CD4-positive, alpha-beta T cell treated with Interleukin-4 for 4 hours (primary cell): Measurements from ENCODE around the gene MRPS34.
"Not testable (repeated sequence)": the region's sequence is repeated elsewhere in the genome, so short reads cannot be mapped to it uniquely, and the experiment has no call there.

Experiments used
- DNase-seq: peaks from one replicate; pipeline ENCODE4 v3.0.0-alpha.2; 2020

The MRPS34 gene

DNA sequence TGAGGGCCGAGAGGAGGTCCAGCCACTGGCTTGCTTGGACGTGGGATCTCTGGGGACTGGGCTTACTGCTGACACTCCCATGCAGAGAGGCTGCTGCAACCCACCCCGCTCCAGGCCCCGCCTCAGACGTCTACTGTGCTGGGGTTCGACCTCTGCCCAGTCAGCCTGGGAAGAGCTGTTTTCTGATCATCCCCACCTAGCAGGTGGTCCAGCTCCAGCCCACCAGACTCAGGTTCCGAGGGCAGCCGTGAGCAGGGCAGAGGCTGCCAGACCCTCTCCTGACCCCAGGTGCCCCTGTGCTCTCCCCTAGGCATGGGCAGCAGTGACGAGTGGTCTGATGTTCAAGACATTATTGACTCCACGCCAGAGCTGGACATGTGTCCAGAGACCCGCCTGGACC lies 25.0 kb downstream of the MRPS34 start:
- DNase-seq: no peak

DNA sequence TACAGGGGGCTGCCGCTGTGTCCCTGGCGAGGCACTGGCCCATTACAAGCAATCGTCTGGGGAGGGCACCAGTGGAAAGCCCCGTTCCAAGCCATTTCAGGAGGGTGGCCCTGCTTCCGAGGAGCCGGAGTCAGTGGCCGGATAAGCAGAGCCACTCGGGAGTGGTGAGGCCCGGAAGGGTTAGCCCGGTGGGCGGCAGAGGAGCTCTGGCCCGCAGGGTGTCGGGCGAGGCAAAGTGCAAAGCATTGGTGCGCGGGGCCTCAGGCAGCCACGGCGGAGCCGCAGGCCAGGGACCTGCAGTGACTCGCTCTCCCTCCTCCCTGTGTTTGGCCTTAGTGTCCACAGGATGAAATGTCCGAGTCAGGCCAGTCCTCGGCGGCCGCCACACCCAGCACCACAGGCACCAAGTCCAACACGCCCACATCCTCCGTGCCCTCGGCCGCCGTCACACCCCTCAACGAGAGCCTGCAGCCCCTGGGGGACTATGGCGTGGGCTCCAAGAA lies 26.2 kb downstream of the MRPS34 start:
- DNase-seq: no peak

DNA sequence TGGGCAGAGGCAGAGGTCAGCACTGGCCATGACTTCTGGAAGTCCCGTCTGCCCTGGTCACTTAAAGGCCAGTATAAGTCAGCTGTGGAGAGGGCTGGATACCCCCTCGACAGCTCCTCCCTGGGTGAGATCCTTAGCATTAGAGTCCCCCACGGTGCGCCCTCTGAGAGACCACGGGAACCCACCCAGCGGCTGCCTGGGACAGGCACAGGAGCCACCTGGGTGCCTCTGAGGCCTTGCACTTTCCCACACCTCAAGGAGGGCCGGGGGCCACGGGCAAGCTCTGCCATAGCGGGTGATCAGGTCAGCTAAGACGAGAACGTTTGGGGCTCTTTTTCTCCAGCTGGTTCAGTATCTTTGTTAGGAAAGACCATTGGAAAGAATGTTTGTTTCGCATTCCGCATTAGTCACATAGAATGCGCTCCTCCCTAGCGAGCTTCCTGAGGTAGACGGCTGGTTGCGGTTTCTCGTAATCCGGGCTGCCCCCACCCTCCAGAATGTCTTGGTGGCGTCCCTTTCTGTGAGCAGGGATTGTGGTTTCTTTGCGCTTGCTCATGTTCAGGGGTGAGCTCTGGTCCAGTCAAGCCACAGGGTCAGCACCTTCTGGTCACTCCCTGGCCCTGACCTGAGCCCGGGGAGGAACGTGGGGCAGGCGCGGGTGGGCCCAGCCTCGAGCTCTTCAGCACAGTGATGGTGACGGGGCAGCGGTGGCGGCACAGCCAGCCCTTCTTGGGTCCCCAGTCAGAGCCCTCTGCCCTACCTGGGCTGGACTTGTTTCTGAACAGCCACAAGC lies 26.8 kb downstream of the MRPS34 start:
- DNase-seq: no peak

DNA sequence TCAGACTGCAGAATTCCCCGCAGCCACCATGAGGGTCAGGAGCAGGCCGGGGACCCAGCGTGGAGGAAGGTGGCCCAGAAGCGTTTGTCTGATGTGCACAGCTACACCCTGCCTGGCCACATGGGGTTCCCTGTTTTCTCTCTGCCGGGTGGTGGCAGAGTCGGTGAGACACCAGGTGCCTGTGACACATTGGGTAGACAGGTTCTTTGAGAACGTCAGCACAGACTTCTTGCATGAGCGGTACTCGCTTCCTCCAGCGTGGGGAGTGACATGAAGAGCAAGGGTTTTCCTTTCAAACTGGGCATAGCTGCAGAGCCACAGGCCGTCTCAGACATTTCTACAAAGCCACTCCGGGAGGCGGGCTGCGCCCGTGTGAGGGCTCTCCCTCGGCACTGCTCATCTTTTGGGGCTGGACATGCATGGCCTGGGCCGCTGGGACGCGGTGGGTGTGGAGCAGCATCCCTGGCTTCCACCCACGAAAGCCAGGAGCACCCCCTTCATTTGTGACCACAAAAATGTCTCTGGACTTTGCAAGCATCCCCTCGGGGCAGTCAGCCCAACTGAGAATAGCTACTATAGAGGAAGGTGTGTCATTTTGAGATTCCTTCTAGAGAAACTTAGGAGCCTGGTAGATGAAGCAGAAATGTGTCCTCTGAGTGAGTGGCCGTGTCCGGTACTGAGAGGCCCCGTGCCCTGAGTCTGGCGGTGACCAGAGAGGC lies 27.6 kb downstream of the MRPS34 start:
- DNase-seq: no peak

DNA sequence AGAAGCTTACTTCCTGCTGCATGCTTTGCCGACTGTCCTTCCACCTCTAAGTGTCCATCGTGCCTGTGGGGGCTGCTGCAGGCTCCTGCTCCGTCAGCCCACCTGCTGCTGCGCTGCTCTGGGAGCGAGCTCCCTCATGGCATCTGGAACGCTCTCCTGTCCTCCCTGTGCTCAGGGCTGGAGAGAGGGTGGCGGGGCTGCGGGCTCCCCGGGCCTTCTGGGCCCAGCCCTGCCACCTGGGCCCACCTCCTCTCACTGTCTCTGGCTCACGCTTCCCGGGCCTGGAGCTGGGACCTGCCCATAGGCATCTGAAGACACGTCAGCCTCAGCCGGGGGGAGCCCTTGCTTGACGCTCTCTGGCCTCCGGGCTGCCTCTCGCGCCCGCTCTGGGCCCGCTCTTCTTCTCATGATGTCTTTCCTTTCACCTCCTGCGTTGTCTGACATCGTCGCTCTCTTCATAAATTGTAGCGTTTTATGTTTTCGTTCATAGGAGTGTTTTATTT lies 28.5 kb downstream of the MRPS34 start:
- DNase-seq: no peak

DNA sequence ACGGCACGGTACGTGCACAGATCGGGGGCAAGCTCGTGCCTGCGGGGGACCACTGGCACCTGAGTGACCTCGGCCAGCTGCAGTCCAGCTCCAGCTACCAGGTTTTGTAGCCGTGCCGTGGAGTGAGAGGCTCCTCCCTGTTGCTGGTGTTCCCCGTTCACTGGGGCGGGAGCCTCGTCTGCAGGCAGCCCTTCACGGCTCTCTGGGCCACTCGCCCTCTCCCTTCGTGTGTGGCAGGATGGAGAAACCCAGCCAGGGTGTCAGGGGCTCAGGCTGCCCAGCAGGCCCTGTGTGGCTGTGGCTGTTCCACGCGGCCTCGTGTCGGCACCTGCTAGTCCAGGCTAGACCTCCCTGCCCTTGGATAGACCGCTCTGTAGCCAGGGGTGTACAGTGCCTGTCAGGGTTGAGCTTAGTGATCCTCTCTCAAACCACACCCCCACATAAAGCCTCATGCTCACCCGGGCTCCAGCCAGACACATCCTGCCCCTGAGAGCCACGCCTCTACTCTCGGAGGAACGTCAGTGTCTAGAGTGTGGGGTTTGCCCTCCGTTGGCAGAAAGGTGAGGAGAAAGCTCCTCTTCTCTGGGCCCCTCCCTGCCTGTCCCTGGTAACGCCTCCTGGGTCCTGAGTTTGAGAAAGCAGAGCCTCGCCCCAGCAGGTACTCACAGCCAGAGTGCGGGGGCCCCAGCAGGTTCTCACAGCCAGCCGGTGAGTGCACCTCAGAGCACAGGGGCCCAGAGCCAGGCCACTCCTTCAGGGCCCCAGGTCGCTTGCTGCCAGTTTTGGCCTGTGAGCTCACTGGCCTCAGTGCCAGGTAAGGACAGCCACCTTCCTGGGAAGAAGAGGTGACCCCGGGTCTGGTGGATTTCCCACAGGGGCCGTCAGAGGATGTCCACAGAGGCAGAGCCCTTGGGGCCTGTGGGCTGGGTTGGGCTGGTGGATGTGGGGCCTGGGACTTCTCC lies 29.3 kb downstream of the MRPS34 start:
- no peak for DNase-seq

DNA sequence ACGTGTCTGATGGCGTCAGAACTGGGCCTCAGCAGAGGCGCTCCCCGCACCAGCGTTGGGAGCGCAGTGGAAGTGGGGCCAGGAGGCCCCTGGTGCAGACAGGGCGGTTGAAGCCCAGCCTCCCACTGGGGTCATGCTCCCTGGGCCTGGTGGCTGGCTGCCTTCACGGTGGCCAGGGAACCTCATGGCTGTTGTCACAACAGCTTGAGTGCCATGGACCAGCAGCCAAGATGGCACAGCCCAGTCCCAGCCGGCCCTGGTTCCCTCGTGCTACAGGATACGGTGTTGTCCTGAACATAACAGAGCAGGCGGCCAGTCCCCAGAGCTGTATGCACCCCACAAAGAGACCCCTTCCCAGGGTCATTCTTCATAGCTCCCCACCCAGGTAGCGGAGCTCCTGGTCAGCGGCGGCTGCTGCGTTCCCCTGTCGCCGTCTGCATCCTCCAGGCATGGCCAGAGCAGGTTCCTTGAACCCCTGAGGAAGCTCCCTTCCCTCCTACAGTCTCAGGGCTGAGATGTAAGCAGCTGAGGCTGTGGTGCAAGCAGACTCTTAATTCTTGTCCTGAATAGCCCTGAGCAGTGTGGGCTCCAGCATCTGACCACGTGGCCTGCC lies 31.3 kb downstream of the MRPS34 start:
- no peak for DNase-seq

DNA sequence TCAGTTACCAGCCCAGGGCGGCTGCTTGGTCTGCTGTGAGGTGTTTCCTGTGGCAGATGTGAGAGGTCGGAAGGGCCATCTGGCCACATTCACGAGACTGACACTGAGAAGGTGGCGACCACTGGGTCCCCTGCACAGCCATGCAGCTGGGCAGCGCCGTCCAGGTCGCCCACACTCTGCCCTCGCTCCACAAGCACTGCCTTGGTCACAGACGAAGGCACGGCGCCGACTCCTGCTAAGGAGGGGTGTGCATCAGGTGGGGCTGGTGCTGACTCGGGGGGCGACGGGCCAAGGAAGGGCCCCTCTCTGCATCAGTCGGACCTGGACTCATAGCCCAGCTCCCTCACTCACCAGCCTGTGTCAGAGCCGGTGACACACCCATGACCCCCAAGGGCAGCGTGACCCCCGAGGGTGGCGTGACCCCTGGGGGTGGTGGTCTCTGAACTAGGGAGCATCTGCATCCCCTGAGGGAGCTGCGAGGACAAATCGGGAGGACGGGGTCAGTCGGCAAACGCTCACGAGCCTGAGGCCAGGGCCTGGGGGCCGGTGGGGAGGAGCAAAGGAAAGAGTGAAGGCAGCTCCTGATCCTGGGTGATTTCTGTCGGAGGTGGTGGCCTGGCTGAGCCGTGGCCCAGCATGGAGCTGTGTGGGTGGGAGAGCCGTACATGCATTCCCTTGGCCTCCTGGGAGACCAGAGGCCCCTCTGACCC lies 32.0 kb downstream of the MRPS34 start:
- DNase-seq: no peak

DNA sequence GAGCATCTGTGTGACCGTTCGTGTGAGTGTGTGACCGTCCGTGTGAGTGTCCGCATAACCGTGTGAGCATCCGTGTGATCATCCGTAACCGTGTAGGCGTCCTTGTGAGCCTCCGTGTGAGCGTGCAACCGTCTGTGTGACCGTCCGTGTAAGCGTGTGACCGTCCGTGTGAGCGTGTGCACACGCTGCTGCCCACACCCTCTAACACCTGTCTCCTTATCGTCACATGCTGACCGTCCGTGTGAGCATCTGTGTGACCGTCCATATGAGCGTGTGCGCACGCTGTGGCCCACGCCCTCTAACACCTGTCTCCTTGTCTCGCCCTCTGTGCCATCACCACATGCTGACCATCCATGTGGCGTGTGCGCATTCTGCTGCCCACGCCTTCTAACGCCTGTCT lies 32.7 kb downstream of the MRPS34 start:
- no peak for DNase-seq

DNA sequence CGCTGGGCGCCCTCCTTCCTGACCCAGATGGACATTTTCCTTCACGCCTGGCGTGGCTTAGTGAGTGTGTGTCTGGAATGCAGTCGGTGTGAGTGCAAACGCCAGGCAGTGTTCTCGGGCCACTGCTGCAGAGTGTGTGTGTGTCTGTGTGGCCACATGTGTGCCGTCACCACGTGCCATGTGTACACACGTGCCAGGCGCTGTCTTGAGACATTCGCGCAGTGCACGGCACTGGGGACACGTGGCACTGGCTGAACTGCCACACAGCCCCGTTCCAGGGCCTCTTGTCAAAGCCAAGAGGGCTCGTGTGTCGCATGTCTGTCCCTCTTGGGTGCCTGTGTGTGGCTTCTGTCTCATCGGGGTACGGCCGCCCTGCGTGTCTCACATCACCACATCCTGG lies 38.1 kb downstream of the MRPS34 start:
- no peak for DNase-seq

DNA sequence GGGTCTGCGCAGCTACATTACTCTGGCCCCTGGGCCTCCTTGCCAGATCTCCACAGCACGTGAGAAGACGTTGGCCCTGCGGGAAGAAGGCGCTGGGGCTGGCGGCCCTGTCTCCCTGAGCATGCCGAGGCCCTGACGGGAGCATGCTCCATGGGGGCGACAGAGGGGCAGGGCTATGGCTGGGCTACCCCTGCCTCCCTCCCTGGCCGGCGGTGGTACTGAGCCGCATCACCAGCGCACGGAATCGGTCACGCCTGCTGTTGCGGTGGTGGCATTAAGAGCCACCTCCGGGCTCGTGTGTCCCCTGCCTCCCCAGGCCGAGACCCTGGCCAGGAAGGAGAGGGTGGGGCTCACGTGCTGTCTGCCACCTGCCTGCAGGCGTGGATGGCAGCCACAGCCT lies 38.8 kb downstream of the MRPS34 start:
- no peak for DNase-seq

DNA sequence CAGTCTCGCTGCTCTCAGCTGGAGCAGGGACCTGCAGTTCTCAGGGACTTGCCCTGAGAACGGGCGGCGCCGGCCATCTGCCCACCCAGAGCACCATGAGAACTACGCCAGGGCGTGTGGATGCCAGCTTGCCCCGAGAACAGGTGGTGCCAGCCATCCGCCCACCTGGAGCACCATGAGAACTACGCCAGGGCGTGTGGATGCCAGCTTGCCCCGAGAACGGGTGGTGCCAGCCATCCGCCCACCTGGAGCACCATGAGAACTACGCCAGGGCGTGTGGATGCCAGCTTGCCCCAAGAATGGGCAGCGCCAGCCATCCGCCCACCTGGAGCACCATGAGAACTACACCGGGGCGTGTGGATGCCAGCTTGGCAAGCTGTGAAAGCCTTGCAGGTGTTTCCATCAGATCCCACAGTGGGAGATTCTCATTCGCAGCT lies 40.4 kb downstream of the MRPS34 start:
- not testable (repeated sequence) for DNase-seq

DNA sequence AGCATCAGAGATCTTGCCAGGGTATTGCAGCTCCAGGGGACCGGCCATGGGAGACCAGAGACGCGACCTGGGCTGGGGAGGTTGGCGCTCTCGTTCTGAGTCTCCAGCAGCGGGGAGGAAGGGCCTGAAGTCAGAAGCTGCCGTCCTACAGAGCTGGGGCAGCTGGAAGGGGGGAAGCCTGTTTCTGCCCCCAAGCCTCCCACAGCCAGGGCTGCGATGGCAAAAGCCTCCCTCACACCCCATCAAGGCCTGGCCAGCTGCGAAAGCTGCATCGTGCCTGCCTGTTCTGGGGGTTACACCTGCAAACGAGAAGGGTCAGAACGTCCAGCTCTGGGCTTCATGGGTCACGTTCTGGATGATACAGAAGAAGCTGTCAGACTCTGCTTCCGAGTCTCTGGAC lies 40.9 kb downstream of the MRPS34 start:
- DNase-seq: no peak

DNA sequence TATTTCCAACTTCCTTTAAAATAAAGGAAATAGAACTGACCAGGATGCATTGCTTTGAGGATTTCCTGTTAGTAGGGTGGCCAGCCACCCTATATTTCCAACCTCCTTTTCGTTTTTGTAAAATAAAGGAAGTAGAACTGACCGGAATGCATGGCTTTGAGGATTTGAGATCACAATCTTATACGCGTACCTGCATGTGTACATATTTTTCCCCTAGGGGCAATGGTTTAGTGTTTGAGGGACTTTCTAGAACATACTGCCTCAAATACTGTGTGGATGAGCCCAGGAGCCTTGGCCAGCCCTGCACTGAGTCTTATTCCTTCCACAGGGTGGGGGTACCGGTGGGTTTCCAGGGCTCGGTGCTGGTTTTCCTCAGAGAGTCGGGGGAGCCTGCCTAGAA lies 41.3 kb downstream of the MRPS34 start:
- no peak for DNase-seq

DNA sequence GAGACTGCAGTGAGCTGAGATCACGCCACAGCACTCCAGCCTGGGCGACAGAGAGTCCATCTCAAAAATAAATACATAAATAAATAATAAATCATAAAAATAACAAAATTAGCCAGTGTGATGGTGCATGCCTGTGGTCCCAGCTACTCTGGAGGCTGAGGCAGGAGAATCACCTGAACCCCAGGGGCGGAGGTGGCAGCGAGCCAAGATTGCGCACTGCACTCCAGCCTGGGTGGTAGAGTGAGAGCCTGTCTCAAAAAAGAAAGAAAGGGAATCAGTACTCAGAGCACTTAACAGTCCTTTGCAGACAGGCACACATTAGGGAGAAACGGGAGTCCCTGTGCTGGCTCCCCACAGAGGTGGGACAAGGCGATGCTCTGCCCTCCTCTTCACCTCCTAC lies 41.9 kb downstream of the MRPS34 start:
- DNase-seq: no peak

DNA sequence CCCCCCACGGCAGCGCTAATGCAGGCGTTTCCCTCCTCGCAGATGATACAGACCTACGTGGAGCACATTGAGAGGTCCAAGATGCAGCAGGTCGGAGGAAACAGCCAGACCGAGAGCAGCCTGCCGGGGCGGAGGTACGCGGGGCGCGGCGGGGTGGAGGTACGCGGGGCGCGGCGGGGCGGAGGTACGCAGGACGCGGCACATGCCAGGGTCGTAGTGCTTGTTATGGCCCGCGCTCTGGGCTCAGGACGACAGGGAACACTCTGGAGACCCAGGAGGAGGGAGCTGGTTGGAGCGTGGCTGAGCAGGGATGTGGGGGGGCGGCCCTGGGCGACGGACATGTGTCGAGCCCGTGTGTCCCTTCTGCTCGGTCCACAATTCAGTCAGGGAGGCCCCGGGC lies 43.5 kb downstream of the MRPS34 start:
- DNase-seq: no peak

DNA sequence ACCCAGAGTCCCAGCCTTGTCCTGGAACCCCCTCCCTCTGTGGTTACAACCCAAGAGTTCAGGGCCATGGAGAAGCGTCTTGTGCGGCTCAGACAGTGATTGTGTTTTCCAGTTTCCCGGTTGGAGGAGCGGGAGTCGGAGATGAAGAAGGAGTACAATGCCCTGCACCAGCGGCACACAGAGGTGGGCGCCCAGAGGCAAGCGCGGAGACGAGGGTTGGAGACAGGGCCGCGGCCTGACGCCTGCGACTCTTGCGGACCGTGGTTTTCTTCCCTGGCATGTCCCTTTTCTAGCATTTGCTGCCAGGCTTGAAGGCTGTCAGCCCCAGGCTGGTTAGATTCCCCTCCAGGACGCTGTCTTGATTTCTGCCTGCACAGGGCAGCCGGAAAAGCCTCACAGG lies 43.9 kb downstream of the MRPS34 start:
- DNase-seq: no peak

DNA sequence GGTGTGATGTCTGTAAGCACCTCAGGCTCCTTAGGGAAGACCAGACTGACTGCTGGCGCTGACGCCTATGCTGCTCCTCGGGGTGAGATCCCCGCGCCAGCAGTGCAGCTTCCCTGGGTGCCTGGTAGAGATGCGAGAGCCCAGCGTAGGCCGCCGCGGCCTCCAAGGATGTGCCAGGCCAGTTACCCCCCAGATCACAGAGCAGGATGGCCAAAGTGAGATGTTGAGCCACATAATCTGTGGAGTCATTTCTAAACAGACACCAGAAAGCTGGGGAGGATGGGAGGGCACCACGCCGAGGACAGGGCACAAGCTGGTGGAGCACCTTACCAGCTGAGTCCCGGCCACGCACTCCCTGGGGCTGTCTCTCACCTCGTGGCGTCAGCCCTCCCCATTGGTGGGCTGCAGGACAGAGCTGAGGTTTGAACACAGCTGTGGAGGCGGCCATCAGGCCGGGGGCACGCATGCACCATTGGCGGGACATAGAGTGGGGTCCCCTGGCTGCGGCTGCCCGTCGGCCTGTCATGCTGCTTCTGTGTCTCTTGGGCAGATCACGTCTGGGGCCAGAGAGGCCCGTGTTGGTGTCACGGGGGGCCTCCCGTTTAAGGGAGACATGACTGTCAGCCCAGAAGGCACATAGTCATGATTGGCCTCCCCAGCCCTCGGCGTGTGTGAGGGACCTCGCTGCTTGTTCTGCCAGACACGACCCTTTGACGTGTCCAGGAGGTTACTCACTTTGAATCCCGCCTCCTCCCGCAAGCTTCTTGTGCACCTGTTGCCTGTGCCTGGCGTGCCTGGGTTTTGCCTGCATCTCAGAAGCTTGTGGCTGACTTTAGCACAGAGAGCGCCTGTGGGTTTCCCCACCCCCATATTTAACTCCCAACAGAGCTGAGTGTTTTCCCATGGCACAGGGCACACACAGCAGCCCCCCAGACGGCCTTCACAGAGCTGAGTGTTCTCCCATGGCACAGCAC lies 45.0 kb downstream of the MRPS34 start:
- DNase-seq: no peak

DNA sequence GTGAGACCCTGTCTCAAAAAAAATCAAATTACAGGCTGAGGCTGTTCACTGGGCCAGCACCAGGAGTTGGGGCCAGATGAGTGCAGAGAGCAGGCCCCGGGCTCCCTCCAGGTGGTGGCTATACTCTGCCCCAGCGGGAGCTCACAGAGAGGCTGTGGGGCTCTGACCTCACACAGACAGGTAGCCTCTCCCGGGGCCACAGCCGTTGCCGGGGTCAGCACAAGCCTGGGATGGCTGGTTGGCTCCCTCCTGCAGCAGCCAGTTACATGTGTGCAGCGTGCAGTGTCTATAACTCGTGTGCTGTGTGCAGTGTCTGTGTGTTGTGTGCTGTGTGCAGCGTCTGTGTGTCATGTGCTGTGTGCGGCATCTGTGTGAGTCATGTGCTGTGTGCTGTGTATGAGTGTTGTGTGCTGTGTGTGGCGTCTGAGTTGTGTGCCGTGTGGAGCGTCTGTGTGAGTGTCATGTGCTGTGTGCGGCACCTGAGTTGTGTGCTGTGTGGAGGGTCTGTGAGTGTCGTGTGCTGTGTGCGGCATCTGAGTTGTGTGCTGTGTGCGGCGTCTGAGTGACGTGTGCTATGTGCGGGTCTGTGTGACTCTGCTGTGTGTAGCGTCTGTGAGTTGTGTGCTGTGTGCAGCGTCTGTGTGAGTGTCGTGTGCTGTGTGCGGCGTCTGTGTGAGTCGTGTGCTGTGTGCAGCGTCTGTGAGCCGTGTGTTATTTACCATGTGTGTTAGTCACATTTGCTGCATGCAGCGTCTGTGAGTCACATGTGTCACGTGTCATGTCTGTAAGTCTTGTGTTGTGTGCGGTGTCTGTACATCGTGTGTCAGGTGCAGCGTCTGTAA lies 46.1 kb downstream of the MRPS34 start:
- DNase-seq: no peak

DNA sequence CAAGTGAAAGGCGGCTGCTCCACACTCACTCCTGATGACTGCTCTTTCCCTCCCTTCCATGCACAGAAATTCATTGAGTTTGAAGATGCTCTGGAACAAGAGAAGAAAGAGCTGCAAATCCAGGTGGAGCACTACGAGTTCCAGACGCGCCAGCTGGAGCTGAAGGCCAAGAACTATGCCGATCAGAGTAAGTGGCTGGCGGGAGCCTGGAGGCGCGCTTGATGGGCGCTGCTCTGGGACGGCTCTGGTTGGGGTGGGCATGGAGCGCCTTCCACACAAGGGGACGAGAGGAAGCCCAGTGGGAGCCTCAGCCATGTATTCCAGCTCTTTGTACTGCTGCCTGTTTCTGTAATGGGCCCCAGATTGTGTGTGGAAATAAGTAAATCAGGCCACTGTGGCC lies 48.4 kb downstream of the MRPS34 start:
- DNase-seq: no peak
